ENCODE data around the gene DYRK1A.
"Not testable (repeated sequence)": the region's sequence is repeated elsewhere in the genome, so short reads cannot be mapped to it uniquely, and the experiment has no call there.

Gene DYRK1A

DNA sequence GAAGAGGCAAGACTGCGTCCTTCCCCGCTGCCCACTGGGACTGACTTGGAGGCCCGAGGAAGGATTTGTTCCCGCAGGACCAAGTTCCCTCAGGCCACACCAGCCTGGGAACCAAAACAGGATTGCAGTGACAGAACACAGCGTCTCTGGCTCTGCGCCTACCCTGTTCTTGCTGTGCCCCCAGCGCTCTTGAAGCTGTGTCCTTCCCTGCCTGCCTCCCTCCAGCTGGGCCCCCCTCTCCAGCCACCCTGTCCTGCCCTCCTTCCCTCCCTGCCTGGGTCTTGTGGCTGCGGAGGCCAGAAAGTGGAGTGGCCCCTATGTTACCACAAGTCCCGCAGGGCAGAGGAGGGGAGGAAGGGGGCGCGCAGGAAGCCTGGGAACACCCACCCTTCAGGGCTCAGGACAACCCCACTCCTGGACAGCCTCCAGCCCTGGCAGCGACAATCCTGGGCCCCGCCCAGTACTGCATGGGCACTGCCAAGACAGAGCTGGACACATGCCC, 164.9 kb downstream of the DYRK1A start:
- DNase-seq (ENCODE audit: insufficient read length, low spot score) = no peak
- FAIRE-seq = no peak
- TF ChIP-seq TAF1 (IDR thresholded peaks at IDR 0.05; ENCODE audit: low read depth, low read length) (no peak), SPI1 (IDR thresholded peaks at IDR 0.05; ENCODE audit: low read depth, low read length) (no peak), POLR2A (IDR thresholded peaks at IDR 0.05; ENCODE audit: low read depth, low read length) (no peak), PAX5 (IDR thresholded peaks at IDR 0.05; ENCODE audit: insufficient read depth, low read length, severe bottlenecking) (no peak), POU2F2 (IDR thresholded peaks at IDR 0.05; ENCODE audit: low read depth, low read length) (no peak), POLR2AphosphoS5 (IDR thresholded peaks at IDR 0.05; ENCODE audit: low read depth, low read length) (no peak)

DNA sequence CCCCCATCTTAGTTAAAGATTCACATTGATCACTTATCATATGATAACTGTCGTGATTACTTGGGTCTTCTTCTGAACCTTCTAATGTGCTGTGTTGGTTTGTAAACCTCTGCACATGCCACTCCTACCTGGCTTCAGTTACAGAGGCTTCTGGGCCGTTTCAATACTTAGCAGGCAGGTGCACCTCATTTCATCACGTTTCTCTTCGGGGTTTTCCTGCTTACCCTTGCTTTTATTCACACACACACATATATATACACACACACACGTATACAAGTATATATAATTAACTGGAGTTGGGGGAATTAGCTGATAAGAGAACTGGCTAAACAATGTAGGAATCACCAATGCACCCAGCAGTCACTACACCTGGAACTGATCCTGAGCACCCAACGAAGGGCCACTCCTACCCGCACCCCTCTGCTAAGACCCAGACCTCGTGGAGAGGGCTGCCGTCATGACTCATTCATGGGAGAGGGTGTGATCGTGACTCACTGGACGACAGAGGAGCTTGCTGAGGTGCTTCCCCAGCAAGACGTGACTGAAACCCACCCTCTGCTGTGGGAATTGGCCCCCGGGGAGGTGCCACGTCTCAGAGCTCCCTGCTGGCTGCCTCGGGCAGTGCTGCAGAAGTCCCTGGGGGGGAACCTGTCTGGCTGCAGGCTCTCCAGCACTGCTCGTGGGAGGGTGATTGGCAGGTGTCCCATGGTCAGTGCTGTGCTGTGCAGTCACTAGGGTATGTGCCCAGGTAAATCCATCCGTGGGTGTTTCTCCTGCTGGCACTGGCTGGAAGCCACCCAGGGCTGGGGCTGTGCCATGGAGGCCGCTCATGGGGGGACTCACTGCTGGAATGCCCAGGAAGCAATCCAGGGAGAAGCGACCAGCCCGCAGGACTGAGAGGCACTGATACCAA, 166.6 kb downstream of the DYRK1A start:
- FAIRE-seq (no peak), DNase-seq (ENCODE audit: insufficient read length, low spot score) (no peak)
- TF ChIP-seq POU2F2 (IDR thresholded peaks at IDR 0.05; ENCODE audit: low read depth, low read length) (no peak), POLR2A (IDR thresholded peaks at IDR 0.05; ENCODE audit: low read depth, low read length) (no peak), PAX5 (IDR thresholded peaks at IDR 0.05; ENCODE audit: insufficient read depth, low read length, severe bottlenecking) (no peak), SPI1 (IDR thresholded peaks at IDR 0.05; ENCODE audit: low read depth, low read length) (no peak), POLR2AphosphoS5 (IDR thresholded peaks at IDR 0.05; ENCODE audit: low read depth, low read length) (no peak), TAF1 (IDR thresholded peaks at IDR 0.05; ENCODE audit: low read depth, low read length) (no peak)

DNA sequence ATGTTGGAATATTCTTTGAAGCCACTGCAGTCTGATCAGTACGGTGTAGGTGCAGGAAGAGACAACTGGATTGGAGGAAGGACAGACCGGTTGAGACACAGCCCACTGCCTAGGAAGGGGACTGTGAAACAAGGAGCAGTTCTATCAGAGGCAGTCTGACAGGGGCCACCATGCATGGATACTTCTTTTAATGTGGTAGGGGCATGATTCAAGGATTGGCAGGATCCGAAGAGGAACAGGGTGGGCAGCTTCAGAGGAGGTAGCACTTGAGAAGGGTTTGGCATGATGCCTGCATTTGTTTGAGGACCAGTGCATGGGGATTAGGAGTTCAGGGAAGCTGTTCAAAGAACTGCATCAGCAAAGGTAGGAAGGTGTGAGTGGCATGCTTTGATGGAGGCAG, 167.9 kb downstream of the DYRK1A start:
- no peak for TF ChIP-seq POLR2AphosphoS5 (IDR thresholded peaks at IDR 0.05; ENCODE audit: low read depth, low read length)
- TF ChIP-seq POLR2A (IDR thresholded peaks at IDR 0.05; ENCODE audit: low read depth, low read length) = no peak
- TF ChIP-seq SPI1 (IDR thresholded peaks at IDR 0.05; ENCODE audit: low read depth, low read length) = no peak
- no peak for TF ChIP-seq PAX5 (IDR thresholded peaks at IDR 0.05; ENCODE audit: insufficient read depth, low read length, severe bottlenecking)
- no peak for TF ChIP-seq POU2F2 (IDR thresholded peaks at IDR 0.05; ENCODE audit: low read depth, low read length)
- TF ChIP-seq TAF1 (IDR thresholded peaks at IDR 0.05; ENCODE audit: low read depth, low read length) = no peak
- DNase-seq (ENCODE audit: insufficient read length, low spot score) = no peak
- no peak for FAIRE-seq

DNA sequence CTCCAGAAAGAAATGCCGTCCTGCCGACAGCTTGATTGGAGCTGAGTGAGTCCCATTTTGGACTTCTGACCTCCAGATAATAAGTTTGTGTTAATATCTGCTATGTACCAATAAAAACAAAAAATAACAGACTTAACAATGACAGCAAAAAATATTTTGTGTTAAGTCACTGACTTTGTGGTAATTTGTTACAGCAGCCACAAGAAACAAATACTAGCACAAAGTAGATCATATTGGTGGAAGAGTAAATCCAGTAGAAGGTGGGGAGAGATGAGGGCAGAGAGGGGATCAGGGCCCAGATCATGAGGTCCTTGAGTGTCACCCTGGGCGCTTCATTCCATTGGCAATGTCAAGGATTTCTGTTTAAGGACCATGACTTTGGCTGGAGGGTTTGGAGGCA, 168.6 kb downstream of the DYRK1A start:
- no peak for FAIRE-seq
- no peak for DNase-seq (ENCODE audit: insufficient read length, low spot score)
- no peak for TF ChIP-seq SPI1 (IDR thresholded peaks at IDR 0.05; ENCODE audit: low read depth, low read length)
- TF ChIP-seq POLR2A (IDR thresholded peaks at IDR 0.05; ENCODE audit: low read depth, low read length) = no peak
- no peak for TF ChIP-seq PAX5 (IDR thresholded peaks at IDR 0.05; ENCODE audit: insufficient read depth, low read length, severe bottlenecking)
- no peak for TF ChIP-seq TAF1 (IDR thresholded peaks at IDR 0.05; ENCODE audit: low read depth, low read length)
- no peak for TF ChIP-seq POLR2AphosphoS5 (IDR thresholded peaks at IDR 0.05; ENCODE audit: low read depth, low read length)

DNA sequence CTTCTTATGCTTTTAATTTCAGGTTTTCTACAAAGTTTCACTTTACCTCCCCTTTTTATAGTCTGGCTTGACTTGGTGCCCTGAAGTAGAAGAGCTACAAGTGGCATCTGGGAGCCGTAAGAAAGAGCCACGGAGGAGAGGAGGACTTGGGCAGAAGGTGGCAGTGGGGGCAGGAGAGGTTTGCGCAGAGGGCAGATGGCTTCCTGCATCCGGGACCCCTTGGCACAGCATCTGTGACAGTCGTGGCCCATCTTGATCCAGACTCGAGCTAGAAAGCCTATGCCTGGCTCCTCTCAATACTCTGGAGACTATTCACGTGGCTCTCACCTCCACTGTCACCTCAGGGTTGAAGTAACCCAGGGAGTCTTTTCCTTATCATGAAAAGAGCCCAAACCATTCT, 169.1 kb downstream of the DYRK1A start:
- FAIRE-seq (no peak), DNase-seq (ENCODE audit: insufficient read length, low spot score) (no peak)
- TF ChIP-seq POU2F2 (IDR thresholded peaks at IDR 0.05; ENCODE audit: low read depth, low read length) (no peak), TAF1 (IDR thresholded peaks at IDR 0.05; ENCODE audit: low read depth, low read length) (no peak), POLR2A (IDR thresholded peaks at IDR 0.05; ENCODE audit: low read depth, low read length) (no peak), SPI1 (IDR thresholded peaks at IDR 0.05; ENCODE audit: low read depth, low read length) (no peak), POLR2AphosphoS5 (IDR thresholded peaks at IDR 0.05; ENCODE audit: low read depth, low read length) (no peak), PAX5 (IDR thresholded peaks at IDR 0.05; ENCODE audit: insufficient read depth, low read length, severe bottlenecking) (no peak)

DNA sequence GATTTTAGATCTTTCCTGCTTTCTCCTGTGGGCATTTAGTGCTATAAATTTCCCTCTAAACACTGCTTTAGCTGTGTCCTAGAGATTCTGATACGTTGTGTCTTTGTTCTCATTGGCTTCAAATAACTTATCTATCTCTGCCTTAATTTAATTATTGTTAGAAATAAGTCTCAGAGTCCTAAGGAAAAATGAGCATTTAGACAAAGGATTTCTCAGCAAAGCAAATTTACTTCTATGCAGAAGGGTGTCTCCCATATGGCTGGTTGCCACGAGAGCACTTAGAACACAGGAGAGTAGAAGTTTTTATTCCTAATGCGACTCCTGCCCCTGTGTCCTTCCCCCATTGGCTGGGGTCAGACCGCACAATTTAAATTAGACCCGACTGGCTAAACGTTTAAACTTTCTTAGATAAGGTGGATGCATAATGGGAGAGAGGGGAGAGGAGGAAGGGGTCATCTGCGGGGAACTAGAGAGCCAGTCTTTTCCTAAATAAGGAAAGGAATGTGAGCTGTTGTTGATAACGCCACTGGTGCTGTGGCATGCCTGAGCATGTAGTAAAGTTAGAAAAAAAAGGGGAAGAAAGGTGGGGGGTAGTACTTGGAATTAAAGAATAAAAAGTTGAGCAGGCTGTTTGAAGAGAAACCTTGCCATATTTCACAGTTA, 170.2 kb downstream of the DYRK1A start:
- TF ChIP-seq POU2F2 (IDR thresholded peaks at IDR 0.05; ENCODE audit: low read depth, low read length) (no peak), POLR2AphosphoS5 (IDR thresholded peaks at IDR 0.05; ENCODE audit: low read depth, low read length) (no peak), SPI1 (IDR thresholded peaks at IDR 0.05; ENCODE audit: low read depth, low read length) (no peak)
- FAIRE-seq = no peak
- no peak for DNase-seq (ENCODE audit: insufficient read length, low spot score)

DNA sequence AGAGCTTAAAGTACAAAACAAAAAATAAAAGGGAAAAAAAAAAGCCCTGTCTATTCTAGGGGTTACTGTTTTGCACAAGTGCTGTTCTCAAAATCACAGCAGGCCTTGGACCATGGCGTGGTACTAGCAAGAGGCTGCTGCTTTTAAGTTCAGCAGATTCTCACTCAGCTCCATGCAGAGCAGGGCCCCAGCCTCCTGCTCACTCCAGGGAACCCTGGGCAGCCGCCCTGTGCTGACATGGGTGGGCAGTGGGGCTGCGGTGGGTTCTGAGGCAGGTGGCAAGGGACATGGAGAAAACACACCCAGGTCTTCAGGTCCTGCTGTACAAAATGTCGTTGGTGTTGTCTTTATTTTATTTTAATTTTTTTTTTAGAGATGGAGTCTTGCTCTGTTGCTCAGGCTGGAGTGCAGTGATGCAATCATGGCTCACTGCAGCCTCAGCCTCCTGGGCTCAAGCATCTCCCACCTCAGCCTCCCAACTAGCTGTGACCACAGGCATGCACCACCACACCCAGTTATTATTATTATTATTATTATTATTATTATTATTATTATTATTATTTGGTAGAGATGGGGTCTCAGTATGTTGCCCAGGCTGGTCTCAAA, 170.9 kb downstream of the DYRK1A start:
- TF ChIP-seq POU2F2 (IDR thresholded peaks at IDR 0.05; ENCODE audit: low read depth, low read length) = no peak
- no peak for TF ChIP-seq SPI1 (IDR thresholded peaks at IDR 0.05; ENCODE audit: low read depth, low read length)
- TF ChIP-seq TAF1 (IDR thresholded peaks at IDR 0.05; ENCODE audit: low read depth, low read length) = no peak
- no peak for TF ChIP-seq POLR2A (IDR thresholded peaks at IDR 0.05; ENCODE audit: low read depth, low read length)
- no peak for TF ChIP-seq PAX5 (IDR thresholded peaks at IDR 0.05; ENCODE audit: insufficient read depth, low read length, severe bottlenecking)
- no peak for TF ChIP-seq POLR2AphosphoS5 (IDR thresholded peaks at IDR 0.05; ENCODE audit: low read depth, low read length)
- no peak for FAIRE-seq

DNA sequence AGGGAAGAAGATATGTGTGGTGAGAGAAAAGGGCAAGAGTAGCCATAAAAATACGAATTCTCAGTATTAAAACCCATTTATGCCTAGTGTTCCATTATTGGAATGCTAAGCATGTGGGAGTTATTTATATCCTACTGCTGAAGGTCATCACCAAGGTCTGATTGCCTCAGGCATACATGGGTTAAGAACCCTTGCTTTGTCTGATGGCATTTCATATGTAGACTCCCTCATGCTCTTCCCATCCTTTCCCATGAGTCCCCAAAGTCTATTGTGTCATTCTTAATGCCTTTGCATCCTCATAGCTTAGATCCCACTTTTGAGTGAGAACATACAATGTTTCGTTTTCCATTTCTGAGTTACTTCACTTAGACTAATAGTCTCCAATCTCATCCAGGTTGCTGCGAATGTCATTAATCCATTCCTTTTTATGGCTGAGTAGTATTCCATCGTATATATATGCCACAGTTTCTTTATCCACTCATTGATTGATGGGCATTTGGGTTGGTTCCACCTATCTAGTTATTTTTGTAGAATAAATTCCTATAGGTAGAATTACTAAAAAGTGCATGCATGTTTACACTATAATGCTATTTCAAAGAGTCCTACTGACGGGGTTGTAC, 172.5 kb downstream of the DYRK1A start:
- TF ChIP-seq PAX5 (IDR thresholded peaks at IDR 0.05; ENCODE audit: insufficient read depth, low read length, severe bottlenecking) = no peak
- no peak for TF ChIP-seq POLR2AphosphoS5 (IDR thresholded peaks at IDR 0.05; ENCODE audit: low read depth, low read length)
- no peak for TF ChIP-seq TAF1 (IDR thresholded peaks at IDR 0.05; ENCODE audit: low read depth, low read length)
- TF ChIP-seq POU2F2 (IDR thresholded peaks at IDR 0.05; ENCODE audit: low read depth, low read length) = no peak
- TF ChIP-seq POLR2A (IDR thresholded peaks at IDR 0.05; ENCODE audit: low read depth, low read length) = no peak
- no peak for TF ChIP-seq SPI1 (IDR thresholded peaks at IDR 0.05; ENCODE audit: low read depth, low read length)
- no peak for FAIRE-seq
- no peak for DNase-seq (ENCODE audit: insufficient read length, low spot score)

More for the DNA sequence above, 170.9 kb downstream of the DYRK1A start:
- DNase-seq (ENCODE audit: insufficient read length, low spot score) = no peak

DNA sequence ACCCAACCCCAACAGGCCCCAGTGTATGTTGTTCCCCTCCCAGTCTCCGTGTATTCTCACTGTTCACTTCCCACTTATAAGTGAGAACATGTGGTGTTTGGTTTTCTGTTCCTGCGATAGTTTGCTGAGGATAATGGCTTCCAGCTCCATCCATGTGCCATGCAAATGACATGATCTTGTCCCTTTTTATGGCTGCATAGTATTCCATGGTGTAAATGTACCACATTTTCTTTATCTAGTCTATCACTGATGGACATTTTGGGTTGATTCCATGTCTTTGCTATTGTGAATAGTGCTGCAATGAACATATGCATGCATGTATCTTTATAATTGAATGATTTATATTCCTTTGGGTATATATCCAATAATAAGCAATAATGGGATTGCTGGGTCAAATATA, 174.6 kb downstream of the DYRK1A start:
- not testable (repeated sequence) for DNase-seq (ENCODE audit: insufficient read length, low spot score); FAIRE-seq

All from GM12891 (cell line).